Ishikawa (cell line): ENCODE measurements around the gene GATAD2A.

ENCODE experiments used
- CEBPB ChIP-seq: IDR thresholded peaks from 2 replicates; pipeline ENCODE4 v1.6.1; 2012
- CREB1 ChIP-seq: IDR thresholded peaks from 2 replicates; pipeline ENCODE4 v1.6.1; 2012; ENCODE audit warnings: low read depth
- EGR1 ChIP-seq: IDR thresholded peaks from 2 replicates; pipeline ENCODE4 v1.6.1; 2012
- EP300 ChIP-seq: IDR thresholded peaks from 2 replicates; pipeline ENCODE4 v1.6.1; 2012; ENCODE audit warnings: borderline replicate concordance
- FOXM1 ChIP-seq: IDR thresholded peaks from 2 replicates; pipeline ENCODE4 v1.6.1; 2012; ENCODE audit warnings: low read depth, borderline replicate concordance
- NFIC ChIP-seq: IDR thresholded peaks from 2 replicates; pipeline ENCODE4 v1.6.1; 2012
- RAD21 ChIP-seq: IDR thresholded peaks from 2 replicates; pipeline ENCODE4 v1.6.1; 2012; ENCODE audit warnings: low read depth
- TAF1 ChIP-seq: IDR thresholded peaks from 2 replicates; pipeline ENCODE4 v1.6.1; 2012; ENCODE audit warnings: low read depth, mild to moderate bottlenecking
- TCF12 ChIP-seq: IDR thresholded peaks from 2 replicates; pipeline ENCODE4 v1.6.1; 2012; ENCODE audit warnings: low read depth
- TEAD4 ChIP-seq: IDR thresholded peaks from 2 replicates; pipeline ENCODE4 v1.6.1; 2012
- YY1 ChIP-seq: IDR thresholded peaks from 2 replicates; pipeline ENCODE4 v1.6.1; 2012; ENCODE audit warnings: low read depth
- ZBTB7A ChIP-seq: IDR thresholded peaks from 2 replicates; pipeline ENCODE4 v1.6.1; 2012; ENCODE audit warnings: low read depth
- TF ChIP-seq, protein P1 (sequence below): IDR thresholded peaks from 2 replicates; pipeline ENCODE4 v1.6.1; 2012
- TF ChIP-seq, protein P2 (sequence below): IDR thresholded peaks from 2 replicates; pipeline ENCODE4 v1.6.1; 2012
- TF ChIP-seq, protein P3 (sequence below): IDR thresholded peaks from 2 replicates; pipeline ENCODE4 v1.6.1; 2012; ENCODE audit warnings: low read depth, mild to moderate bottlenecking

Gene GATAD2A

DNA sequence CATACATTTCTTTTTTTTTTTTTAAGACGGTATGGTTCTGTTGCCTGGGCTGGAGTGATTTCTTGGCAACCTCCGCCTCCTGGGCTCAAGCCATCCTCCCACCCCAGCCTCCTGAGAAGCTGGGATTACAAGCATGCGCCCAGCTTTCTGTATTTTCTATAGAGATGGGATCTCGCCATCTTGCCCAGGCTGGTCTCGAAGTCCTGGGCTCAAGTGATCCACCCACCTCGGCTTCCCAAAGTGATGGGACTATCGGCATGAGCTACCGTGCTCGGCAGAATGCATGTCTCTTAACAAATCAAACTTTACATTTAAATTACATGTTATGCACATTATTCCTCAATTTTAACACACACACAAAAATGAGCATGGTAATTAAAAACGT is 111.8 kb downstream of the GATAD2A start:
- TF ChIP-seq ZBTB7A: no peak
- no peak for TF ChIP-seq CEBPB
- TF ChIP-seq FOXM1: no peak
- TF ChIP-seq TCF12: no peak
- no peak for TF ChIP-seq RAD21
- no peak for TF ChIP-seq EGR1
- TF ChIP-seq TEAD4: no peak
- TF ChIP-seq YY1: no peak
- TF ChIP-seq, protein P1, sequence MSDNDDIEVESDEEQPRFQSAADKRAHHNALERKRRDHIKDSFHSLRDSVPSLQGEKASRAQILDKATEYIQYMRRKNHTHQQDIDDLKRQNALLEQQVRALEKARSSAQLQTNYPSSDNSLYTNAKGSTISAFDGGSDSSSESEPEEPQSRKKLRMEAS: no peak
- TF ChIP-seq, protein P2, sequence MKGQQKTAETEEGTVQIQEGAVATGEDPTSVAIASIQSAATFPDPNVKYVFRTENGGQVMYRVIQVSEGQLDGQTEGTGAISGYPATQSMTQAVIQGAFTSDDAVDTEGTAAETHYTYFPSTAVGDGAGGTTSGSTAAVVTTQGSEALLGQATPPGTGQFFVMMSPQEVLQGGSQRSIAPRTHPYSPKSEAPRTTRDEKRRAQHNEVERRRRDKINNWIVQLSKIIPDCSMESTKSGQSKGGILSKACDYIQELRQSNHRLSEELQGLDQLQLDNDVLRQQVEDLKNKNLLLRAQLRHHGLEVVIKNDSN: no peak
- TF ChIP-seq NFIC: no peak
- TF ChIP-seq, protein P3, sequence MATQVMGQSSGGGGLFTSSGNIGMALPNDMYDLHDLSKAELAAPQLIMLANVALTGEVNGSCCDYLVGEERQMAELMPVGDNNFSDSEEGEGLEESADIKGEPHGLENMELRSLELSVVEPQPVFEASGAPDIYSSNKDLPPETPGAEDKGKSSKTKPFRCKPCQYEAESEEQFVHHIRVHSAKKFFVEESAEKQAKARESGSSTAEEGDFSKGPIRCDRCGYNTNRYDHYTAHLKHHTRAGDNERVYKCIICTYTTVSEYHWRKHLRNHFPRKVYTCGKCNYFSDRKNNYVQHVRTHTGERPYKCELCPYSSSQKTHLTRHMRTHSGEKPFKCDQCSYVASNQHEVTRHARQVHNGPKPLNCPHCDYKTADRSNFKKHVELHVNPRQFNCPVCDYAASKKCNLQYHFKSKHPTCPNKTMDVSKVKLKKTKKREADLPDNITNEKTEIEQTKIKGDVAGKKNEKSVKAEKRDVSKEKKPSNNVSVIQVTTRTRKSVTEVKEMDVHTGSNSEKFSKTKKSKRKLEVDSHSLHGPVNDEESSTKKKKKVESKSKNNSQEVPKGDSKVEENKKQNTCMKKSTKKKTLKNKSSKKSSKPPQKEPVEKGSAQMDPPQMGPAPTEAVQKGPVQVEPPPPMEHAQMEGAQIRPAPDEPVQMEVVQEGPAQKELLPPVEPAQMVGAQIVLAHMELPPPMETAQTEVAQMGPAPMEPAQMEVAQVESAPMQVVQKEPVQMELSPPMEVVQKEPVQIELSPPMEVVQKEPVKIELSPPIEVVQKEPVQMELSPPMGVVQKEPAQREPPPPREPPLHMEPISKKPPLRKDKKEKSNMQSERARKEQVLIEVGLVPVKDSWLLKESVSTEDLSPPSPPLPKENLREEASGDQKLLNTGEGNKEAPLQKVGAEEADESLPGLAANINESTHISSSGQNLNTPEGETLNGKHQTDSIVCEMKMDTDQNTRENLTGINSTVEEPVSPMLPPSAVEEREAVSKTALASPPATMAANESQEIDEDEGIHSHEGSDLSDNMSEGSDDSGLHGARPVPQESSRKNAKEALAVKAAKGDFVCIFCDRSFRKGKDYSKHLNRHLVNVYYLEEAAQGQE: no peak
- TF ChIP-seq TAF1: no peak
- TF ChIP-seq EP300: no peak
- no peak for TF ChIP-seq CREB1

DNA sequence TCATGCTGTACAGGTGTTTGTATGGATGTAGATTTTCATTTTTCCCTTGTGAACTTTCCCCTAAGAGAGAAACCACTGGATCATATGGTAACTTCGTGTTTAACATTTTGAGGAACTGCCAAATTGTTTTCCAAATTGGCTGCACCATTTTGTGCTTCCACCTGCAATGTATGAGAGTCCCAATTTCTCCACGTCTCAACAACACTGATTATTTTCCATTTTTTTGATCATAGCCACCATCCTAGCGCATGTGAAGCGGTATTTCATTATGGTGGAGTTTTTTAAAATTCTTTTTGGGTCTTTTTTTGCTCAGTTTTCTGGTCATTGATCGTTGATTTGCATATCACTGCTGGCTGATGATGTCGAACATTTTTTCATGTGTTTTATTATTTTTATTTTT is 115.5 kb downstream of the GATAD2A start:
- no peak for TF ChIP-seq YY1
- no peak for TF ChIP-seq FOXM1
- TF ChIP-seq CEBPB: no peak
- no peak for TF ChIP-seq EP300

DNA sequence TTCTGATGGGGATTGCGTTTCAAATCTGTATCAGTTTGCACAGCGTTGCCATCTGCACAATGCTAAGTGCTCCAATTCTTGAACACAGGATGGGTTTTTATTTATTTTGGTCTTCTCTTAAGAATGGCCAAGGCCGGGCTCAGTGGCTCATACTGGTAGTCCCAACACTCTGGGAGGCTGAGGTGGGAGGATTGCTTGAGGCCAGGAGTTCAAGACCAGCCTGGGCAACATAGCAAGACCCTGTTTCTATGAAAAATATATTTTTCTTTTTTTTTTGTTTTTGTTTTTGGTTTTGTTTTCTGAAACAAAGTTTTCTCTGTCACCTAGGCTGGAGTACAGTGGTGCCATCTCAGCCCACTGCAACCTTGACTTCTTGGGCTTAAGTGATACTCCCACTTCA is 117.7 kb downstream of the GATAD2A start:
- no peak for TF ChIP-seq YY1
- TF ChIP-seq TCF12: no peak
- TF ChIP-seq, protein P2: no peak
- TF ChIP-seq CEBPB: no peak
- no peak for TF ChIP-seq FOXM1

DNA sequence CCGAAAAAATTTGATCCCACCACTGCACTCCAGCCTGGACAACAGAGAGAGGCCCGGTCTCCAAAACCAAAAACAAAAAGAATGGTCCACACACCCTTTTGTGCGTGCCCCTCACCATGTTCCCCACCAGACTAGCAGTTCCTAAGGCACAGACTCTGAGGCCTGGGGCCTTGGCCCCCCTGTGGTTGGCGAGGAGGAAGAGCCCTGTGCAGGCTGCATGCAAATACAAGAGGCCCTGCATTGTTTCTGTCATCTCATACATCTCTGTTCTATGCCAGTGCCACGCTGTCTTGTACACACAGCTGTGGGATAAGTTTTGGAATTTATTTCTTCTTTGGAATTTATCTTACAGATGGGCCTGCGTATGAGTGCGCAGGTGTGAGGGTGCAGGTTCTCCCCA is 118.6 kb downstream of the GATAD2A start:
- TF ChIP-seq RAD21 (no peak), FOXM1 (no peak), YY1 (no peak), CEBPB (no peak), ZBTB7A (no peak), CREB1 (no peak), NFIC (no peak), EP300 (no peak), TEAD4 (no peak), TAF1 (no peak), TCF12 (no peak), EGR1 (no peak)
- TF ChIP-seq, protein P3: no peak
- TF ChIP-seq, protein P1: no peak

DNA sequence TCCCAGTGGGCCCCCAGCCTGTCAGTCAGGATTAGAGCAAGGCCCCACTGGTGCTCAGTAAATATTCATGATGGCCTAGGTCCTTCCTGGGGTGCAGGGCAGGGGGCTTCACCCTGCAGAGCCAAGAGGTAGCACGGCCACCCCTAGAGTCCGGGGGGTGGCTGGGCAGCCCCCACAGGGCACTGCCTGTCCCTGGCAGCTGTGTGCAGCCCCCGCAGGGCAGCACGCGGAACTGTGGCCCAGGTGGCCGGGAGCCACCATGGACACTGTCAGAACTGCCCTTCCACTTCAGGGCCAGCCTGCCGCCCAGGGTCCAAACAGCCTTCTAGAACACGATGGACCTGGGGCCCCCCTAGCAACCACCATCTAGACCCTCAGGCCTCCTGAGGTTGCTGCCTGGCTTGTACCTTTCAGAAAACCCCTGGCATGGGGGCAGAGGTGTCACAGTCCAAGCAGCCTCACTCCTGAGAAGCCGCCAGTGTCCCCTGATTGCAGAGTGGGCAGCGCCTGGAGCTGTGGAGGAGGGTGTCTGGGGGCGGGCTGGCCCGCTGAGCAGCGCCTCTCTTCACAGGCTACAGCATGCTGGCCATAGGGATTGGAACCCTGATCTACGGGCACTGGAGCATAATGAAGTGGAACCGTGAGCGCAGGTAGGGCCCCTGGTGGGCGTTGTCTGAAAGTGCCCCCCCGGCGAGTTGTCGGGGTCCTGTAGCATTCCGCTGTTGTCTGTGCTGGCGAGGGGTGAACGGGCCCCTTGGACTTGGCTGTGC is 120.3 kb downstream of the GATAD2A start:
- TF ChIP-seq EGR1 (no peak), TEAD4 (no peak), CREB1 (no peak), TAF1 (no peak), TCF12 (no peak), EP300 (no peak), RAD21 (no peak), FOXM1 (no peak), YY1 (no peak), NFIC (no peak), CEBPB (no peak), ZBTB7A (no peak)
- TF ChIP-seq, protein P2: no peak
- TF ChIP-seq, protein P3: no peak
- TF ChIP-seq, protein P1: no peak
